ENCODE results near the gene TBC1D3G. TPM values are rescaled to one million over a fixed set of nuclear protein-coding genes. Genes with fewer than 3 reads are reported as not detected.
"Not testable (repeated sequence)": the region's sequence is repeated elsewhere in the genome, so short reads cannot be mapped to it uniquely, and the experiment has no call there.

The TBC1D3G gene
- total RNA-seq (not detected), polyA plus RNA-seq (10 to 100 TPM in 1 of 3 donors, 1 to 10 TPM in 1, not detected in 1; 2.7 to 79.7 TPM)
- long read RNA-seq, donor 1 = 0 reads
- long read RNA-seq, donor 2 = 0 reads
- long read RNA-seq, donor 3 = 0 reads
- long read RNA-seq, donor 4 = 0 reads
- long read RNA-seq, donor 5 = 0 reads
- long read RNA-seq, donor 6 = 0 reads
- long read RNA-seq, donor 7 = 0 reads
- long read RNA-seq, donor 8 = 0 reads
- long read RNA-seq, donor 9 = 0 reads
- long read RNA-seq, donor 10 = 0 reads

GRCh38 chr17:36323584-36323983 lies at the start of gene TBC1D3G:
Gene TBC1D3G (plus strand): TSS chr17:36323884. CDS start chr17:36325412, 1,528 bp downstream.
- H3K4me1 ChIP-seq (replicated peaks in 1 of 2); H3K27me3 ChIP-seq; DNase-seq; H3K36me3 ChIP-seq (replicated peaks in 1 of 2); intact Hi-C loops (cut with DNase I); H3K27ac ChIP-seq; H3K9me3 ChIP-seq (replicated peaks in 1 of 3); H3K4me3 ChIP-seq: not testable (repeated sequence)
- 90% methylated on average over 2 of the region's 9 CpGs; no CpG with 5 or more reads in 3 of the 4 donors for WGBS, 4 donors

GRCh38 chr17:36283256-36283655 lies 40.4 kb upstream of the TBC1D3G start:
- H3K27ac ChIP-seq; H3K4me3 ChIP-seq; H3K27me3 ChIP-seq; H3K36me3 ChIP-seq (replicated peaks in 1 of 2); intact Hi-C loops (cut with DNase I); H3K9me3 ChIP-seq (replicated peaks in 1 of 3); H3K4me1 ChIP-seq (replicated peaks in 1 of 2); DNase-seq: not testable (repeated sequence)
- no CpG with 5 or more reads among the region's 1 CpG for WGBS, 4 donors

DNA sequence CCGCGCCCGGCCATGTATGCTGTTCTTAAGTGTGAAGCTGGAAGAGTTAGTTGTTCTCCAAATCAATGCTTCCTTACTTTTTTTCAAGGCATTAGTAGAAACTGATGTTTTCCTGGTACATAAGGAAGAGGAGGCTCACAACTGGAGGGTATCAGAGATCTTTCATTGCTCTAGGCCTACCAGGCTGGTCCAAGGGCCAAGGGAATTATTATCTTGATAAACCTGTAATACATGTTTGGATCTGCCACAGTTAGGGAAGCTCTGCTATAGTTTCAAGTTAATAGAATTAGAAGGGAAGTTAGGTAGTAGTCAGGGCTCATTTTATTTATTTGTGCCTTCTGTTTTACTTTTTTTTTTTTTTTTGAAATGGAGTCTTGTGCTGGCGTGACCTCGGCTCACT lies 39.5 kb upstream of the TBC1D3G start:
- DNase-seq; intact Hi-C loops (cut with DNase I): not testable (repeated sequence)
- WGBS, 4 donors = 80 to 100% (median 96%) methylated on average over 1 to 3 of the region's 5 CpGs; no CpG with 5 or more reads in 1 of the 4 donors

GRCh38 chr17:36289965-36290612 lies 33.6 kb upstream of the TBC1D3G start:
- H3K4me1 ChIP-seq (replicated peaks in 1 of 2); H3K27ac ChIP-seq; intact Hi-C loops (cut with DNase I); H3K27me3 ChIP-seq; H3K4me3 ChIP-seq; H3K36me3 ChIP-seq (replicated peaks in 1 of 2); DNase-seq; H3K9me3 ChIP-seq (replicated peaks in 1 of 3): not testable (repeated sequence)
- WGBS, 4 donors = 54 to 67% (median 61%) methylated on average over 1 of the region's 2 CpGs

More for the DNA sequence above, 39.5 kb upstream of the TBC1D3G start:
- not testable (repeated sequence) for H3K9me3 ChIP-seq (replicated peaks in 1 of 3); H3K4me3 ChIP-seq; H3K36me3 ChIP-seq (replicated peaks in 1 of 2); H3K27ac ChIP-seq; H3K27me3 ChIP-seq; H3K4me1 ChIP-seq (replicated peaks in 1 of 2)

GRCh38 chr17:36295161-36295560 lies 28.5 kb upstream of the TBC1D3G start:
- H3K27me3 ChIP-seq; H3K4me1 ChIP-seq (replicated peaks in 1 of 2); H3K36me3 ChIP-seq (replicated peaks in 1 of 2); H3K27ac ChIP-seq; H3K4me3 ChIP-seq; H3K9me3 ChIP-seq (replicated peaks in 1 of 3); DNase-seq; intact Hi-C loops (cut with DNase I): not testable (repeated sequence)
- no CpG with 5 or more reads among the region's 1 CpG for WGBS, 4 donors

GRCh38 chr17:36315736-36316135 lies 7.9 kb upstream of the TBC1D3G start:
- H3K27ac ChIP-seq; H3K9me3 ChIP-seq (replicated peaks in 1 of 3); H3K36me3 ChIP-seq (replicated peaks in 1 of 2); H3K4me3 ChIP-seq; intact Hi-C loops (cut with DNase I); DNase-seq; H3K4me1 ChIP-seq (replicated peaks in 1 of 2); H3K27me3 ChIP-seq: not testable (repeated sequence)
- WGBS, 4 donors = no CpG with 5 or more reads among the region's 2 CpGs

DNA sequence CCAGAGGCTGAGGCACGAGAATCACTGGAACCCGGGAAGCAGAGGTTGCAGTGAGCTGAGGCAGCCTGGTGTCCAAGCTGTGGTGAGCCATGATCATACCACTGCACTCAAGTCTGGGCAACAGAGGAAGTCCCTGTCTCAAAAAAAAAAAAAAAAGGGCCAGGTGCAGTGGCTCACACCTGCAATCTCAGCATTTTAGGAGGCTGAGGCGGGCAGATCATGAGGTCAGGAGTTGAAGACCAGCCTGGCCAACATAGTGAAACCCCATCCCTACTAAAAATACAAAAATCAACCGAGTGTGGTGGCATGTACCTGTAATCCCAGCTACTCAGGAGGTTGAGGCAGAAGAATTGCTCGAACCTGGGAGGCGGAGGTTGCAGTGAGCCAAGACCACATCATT lies 38.8 kb downstream of the TBC1D3G start:
- H3K9me3 ChIP-seq (replicated peaks in 1 of 3); H3K36me3 ChIP-seq (replicated peaks in 1 of 2); H3K27me3 ChIP-seq; intact Hi-C loops (cut with DNase I); H3K27ac ChIP-seq; DNase-seq; H3K4me3 ChIP-seq; H3K4me1 ChIP-seq (replicated peaks in 1 of 2): not testable (repeated sequence)
- WGBS, 4 donors = 88 to 100% (median 91%) methylated on average over 1 to 4 of the region's 6 CpGs

DNA sequence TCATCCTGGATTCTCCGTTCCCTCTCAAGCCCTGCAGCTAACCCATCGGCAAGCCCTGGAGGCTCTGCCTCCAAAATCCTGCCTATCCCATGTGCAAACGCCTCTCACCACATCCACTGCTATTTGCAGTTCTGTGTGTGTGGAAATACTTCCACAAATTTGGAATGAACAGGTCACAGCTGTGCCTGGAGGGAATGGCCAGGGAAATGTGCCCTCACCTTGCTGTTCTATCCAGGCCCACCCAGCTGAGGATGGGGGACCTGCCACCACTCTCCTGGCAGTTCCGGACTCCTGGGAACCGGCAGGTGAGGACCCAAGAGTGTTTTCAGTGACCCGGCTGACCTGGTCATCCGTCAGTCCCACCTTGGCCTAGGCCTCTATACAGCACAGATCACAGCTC lies 52.3 kb downstream of the TBC1D3G start:
- H3K36me3 ChIP-seq (replicated peaks in 1 of 2); H3K4me3 ChIP-seq; H3K27ac ChIP-seq; DNase-seq; H3K27me3 ChIP-seq; intact Hi-C loops (cut with DNase I); H3K9me3 ChIP-seq (replicated peaks in 1 of 3); H3K4me1 ChIP-seq (replicated peaks in 1 of 2): not testable (repeated sequence)
- WGBS, 4 donors = 100% methylated on average over 3 of the region's 7 CpGs; no CpG with 5 or more reads in 3 of the 4 donors

Small RNA genes within 50 kb of the gene (small RNA-seq; reads per million reads assigned to genes)
- gene RF00019 = 0 reads per million in 2 donors

Other genes with a start within 250 kb of the TBC1D3G start
- 10 to 100 TPM in 2 of 9 donors, 1 to 10 TPM in 6, under 1 TPM in 1; 0.54 to 15.3 (median 4.8) TPM for gene CCL3, start 233.7 kb upstream of the TBC1D3G start, total RNA-seq
- gene CCL3, start 233.7 kb upstream of the TBC1D3G start, polyA plus RNA-seq = 1 to 10 TPM; 3.8 to 9.9 (median 5.2) TPM
- gene CCL4, start 220.1 kb upstream of the TBC1D3G start, total RNA-seq = 10 to 100 TPM in 2 of 9 donors, 1 to 10 TPM in 6, under 1 TPM in 1; 0.72 to 17.5 (median 5.5) TPM
- gene CCL4, start 220.1 kb upstream of the TBC1D3G start, polyA plus RNA-seq = 10 to 100 TPM in 1 of 3 donors, 1 to 10 TPM in 2; 3.8 to 10.0 (median 5.2) TPM
- gene TBC1D3B, start 147.2 kb upstream of the TBC1D3G start, total RNA-seq = 10 to 100 TPM in 1 of 9 donors, 1 to 10 TPM in 5, under 1 TPM in 1, not detected in 2; 0.39 to 10.5 (median 2.7) TPM
- gene TBC1D3B, start 147.2 kb upstream of the TBC1D3G start, polyA plus RNA-seq = 10 to 100 TPM in 2 of 3 donors, not detected in 1; 10.4 to 12.9 TPM
- gene CCL3L1, start 127.1 kb upstream of the TBC1D3G start, total RNA-seq = 1 to 10 TPM in 3 of 9 donors, under 1 TPM in 2, not detected in 4; 0.41 to 1.7 (median 1.4) TPM
- 1 to 10 TPM in 1 of 3 donors, under 1 TPM in 2; 0.54 to 3.0 (median 0.72) TPM for gene CCL3L1, start 127.1 kb upstream of the TBC1D3G start, polyA plus RNA-seq
- gene CCL4L2, start 112.8 kb upstream of the TBC1D3G start, total RNA-seq = 1 to 10 TPM in 6 of 9 donors, under 1 TPM in 2, not detected in 1; 0.57 to 3.8 (median 2.2) TPM
- 1 to 10 TPM; 1.3 to 5.1 (median 2.2) TPM for gene CCL4L2, start 112.8 kb upstream of the TBC1D3G start, polyA plus RNA-seq
- under 1 TPM in 3 of 9 donors, not detected in 6; 0.18 to 0.89 (median 0.22) TPM for gene TBC1D3I, start 59.3 kb upstream of the TBC1D3G start, total RNA-seq
- gene TBC1D3I, start 59.3 kb upstream of the TBC1D3G start, polyA plus RNA-seq = 1 to 10 TPM in 2 of 3 donors, not detected in 1; 1.4 to 2.4 TPM
- gene TBC1D3H, start 64.6 kb downstream of the TBC1D3G start, total RNA-seq = not detected
- gene TBC1D3H, start 64.6 kb downstream of the TBC1D3G start, polyA plus RNA-seq = 1 to 10 TPM in 1 of 3 donors, not detected in 2; 6.4 TPM
- 10 to 100 TPM; 13.6 to 65.6 (median 37.9) TPM for gene ZNHIT3, start 162.8 kb downstream of the TBC1D3G start, total RNA-seq
- 10 to 100 TPM; 26.5 to 59.8 (median 34.5) TPM for gene ZNHIT3, start 162.8 kb downstream of the TBC1D3G start, polyA plus RNA-seq
- 10 to 100 TPM; 12.0 to 32.5 (median 28.3) TPM for gene MYO19, start 211.0 kb downstream of the TBC1D3G start, total RNA-seq
- gene MYO19, start 211.0 kb downstream of the TBC1D3G start, polyA plus RNA-seq = 10 to 100 TPM; 16.3 to 43.6 (median 37.5) TPM
- gene PIGW, start 211.1 kb downstream of the TBC1D3G start, total RNA-seq = 10 to 100 TPM in 1 of 9 donors, 1 to 10 TPM in 8; 1.7 to 13.2 (median 4.8) TPM
- 10 to 100 TPM in 1 of 3 donors, 1 to 10 TPM in 2; 2.4 to 14.6 (median 3.0) TPM for gene PIGW, start 211.1 kb downstream of the TBC1D3G start, polyA plus RNA-seq
- gene GGNBP2, start 221.0 kb downstream of the TBC1D3G start, total RNA-seq = 10 to 100 TPM; 30.4 to 70.9 (median 63.0) TPM
- 10 to 100 TPM; 39.0 to 87.3 (median 48.5) TPM for gene GGNBP2, start 221.0 kb downstream of the TBC1D3G start, polyA plus RNA-seq